ENCODE results near the gene GLA. TPM values are rescaled to one million over a fixed set of nuclear protein-coding genes. Genes with fewer than 3 reads are reported as not detected.

Gene GLA
- total and polyA plus RNA-seq, 7 donors = 5.4 to 48.5 (median 14.4) TPM

DNA sequence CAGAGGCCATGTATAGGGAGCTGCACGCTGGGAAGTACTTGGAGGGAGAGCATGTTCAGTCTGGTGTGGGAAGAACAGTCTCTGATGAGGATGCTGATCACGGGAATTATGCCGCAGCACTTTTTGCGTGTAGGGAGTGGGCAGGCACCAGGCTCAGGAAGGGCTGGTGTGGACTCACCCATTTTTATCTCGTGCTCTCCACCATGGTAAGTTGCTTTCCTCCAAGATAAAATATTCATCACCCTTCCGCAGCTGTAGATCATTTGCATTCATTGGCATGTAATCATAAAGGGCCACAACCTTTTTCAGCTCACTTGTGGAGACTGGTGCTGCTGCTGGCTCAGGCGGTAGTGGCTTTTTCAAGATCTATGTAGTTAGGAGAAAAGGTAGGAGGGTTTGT is 47.3 kb downstream of the GLA start:
- ATAC-seq = no peak
- no peaks in the 10 kb centered on the region for H3K36me3 ChIP-seq (ENCODE audit: insufficient read depth in 1 of 2, low read depth in 1 of 2)

GRCh38 chrX:101359966-101360365 is 47.8 kb downstream of the GLA start:
- TF ChIP-seq, protein P1, sequence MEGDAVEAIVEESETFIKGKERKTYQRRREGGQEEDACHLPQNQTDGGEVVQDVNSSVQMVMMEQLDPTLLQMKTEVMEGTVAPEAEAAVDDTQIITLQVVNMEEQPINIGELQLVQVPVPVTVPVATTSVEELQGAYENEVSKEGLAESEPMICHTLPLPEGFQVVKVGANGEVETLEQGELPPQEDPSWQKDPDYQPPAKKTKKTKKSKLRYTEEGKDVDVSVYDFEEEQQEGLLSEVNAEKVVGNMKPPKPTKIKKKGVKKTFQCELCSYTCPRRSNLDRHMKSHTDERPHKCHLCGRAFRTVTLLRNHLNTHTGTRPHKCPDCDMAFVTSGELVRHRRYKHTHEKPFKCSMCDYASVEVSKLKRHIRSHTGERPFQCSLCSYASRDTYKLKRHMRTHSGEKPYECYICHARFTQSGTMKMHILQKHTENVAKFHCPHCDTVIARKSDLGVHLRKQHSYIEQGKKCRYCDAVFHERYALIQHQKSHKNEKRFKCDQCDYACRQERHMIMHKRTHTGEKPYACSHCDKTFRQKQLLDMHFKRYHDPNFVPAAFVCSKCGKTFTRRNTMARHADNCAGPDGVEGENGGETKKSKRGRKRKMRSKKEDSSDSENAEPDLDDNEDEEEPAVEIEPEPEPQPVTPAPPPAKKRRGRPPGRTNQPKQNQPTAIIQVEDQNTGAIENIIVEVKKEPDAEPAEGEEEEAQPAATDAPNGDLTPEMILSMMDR (IDR thresholded peaks at IDR 0.05) = no peak

More for the DNA sequence above, 47.3 kb downstream of the GLA start:
- Histone ChIP-seq H3K27me3 (ENCODE audit: insufficient read depth in 3 of 3, low read length in 2 of 3) (peaks cover 0 to 9% (median 0%) of the 10 kb centered on the region in 3 donors), H3K9me3 (no peaks in the 10 kb centered on the region), H3K27ac (no peak overlapping the region), H3K4me1 (no peaks in the 10 kb centered on the region), H3K4me3 (no peak overlapping the region)
- TF ChIP-seq, protein P1 (IDR thresholded peaks at IDR 0.05) = no peak
- WGBS, 3 donors = 62 to 75% (median 66%) methylated on average over 7 of the region's 7 CpGs
- intact Hi-C loops (cut with DNase I) = no loop called here
- DNase-seq = no peak

DNA sequence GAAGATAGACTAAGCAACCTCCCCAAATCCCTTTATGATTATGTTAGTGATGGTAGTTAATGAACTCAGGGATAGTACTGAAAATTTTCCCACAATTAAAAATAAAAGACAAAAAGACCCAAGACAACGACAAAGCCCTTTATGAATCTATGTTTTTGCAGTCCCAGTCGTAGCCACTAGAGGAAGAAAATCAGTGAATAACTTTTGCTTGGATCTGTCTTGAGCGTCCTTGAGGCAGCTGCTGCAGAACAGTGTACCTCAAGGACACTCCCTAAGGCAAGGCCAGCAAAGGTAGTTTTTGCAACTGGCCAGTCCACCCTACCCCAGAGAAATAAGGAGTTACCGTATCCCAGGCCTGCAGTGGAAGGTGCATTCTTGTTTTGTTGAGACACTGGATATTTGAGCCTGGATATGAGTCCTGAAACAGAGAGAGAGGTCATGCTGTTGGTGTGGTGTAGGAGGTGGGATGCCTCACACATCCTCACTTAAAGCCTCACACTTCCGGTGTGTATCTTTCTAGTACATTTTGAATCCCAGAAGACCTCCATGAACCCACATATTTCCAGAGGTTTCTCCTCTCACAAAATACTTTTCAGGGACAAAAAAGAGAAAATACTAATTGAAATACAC is 50.4 kb downstream of the GLA start:
- TF ChIP-seq, protein P1 (IDR thresholded peaks at IDR 0.05) = peak; percentile 11

More at GRCh38 chrX:101359966-101360365, 47.8 kb downstream of the GLA start:
- Histone ChIP-seq H3K4me3 (no peak overlapping the region), H3K9me3 (no peaks in the 10 kb centered on the region), H3K4me1 (no peaks in the 10 kb centered on the region), H3K27me3 (ENCODE audit: insufficient read depth in 3 of 3, low read length in 2 of 3) (peaks cover 0 to 9% (median 0%) of the 10 kb centered on the region in 3 donors), H3K36me3 (ENCODE audit: insufficient read depth in 1 of 2, low read depth in 1 of 2) (no peaks in the 10 kb centered on the region), H3K27ac (no peak overlapping the region)
- intact Hi-C loops (cut with DNase I) = no loop called here
- 54 to 66% (median 56%) methylated on average over 1 of the region's 1 CpG for WGBS, 3 donors
- DNase-seq (no peak), ATAC-seq (no peak)

DNA sequence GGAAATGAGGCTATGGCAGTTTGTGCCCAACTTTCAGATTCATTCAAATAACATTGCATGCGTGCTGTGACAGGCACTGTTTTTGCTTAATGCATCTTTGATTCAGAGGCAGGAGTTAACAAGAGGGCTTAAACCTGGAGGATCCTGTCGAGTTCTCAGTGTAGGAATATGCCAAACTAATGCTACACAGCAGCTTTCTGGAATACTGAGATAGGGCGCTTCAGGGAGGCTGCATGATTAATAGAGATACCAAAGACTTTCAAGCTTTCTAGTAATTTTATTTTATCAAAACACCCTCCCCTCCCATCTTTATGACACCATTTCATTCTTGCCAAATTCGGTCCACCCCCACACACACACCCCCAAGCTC is 58.5 kb downstream of the GLA start:
- intact Hi-C loops (cut with DNase I) = no loop called here
- 35 to 37% (median 36%) methylated on average over 4 of the region's 4 CpGs for WGBS, 3 donors

More for the DNA sequence above, 50.4 kb downstream of the GLA start:
- intact Hi-C loops (cut with DNase I) = no loop called here
- H3K27me3 ChIP-seq (ENCODE audit: insufficient read depth in 3 of 3, low read length in 2 of 3) = peaks cover 0 to 3% (median 0%) of the 10 kb centered on the region in 3 donors
- H3K4me1 ChIP-seq = no peaks in the 10 kb centered on the region
- ATAC-seq = no peak
- H3K27ac ChIP-seq = no peak overlapping the region
- no peak overlapping the region for H3K4me3 ChIP-seq
- no peaks in the 10 kb centered on the region for H3K36me3 ChIP-seq (ENCODE audit: insufficient read depth in 1 of 2, low read depth in 1 of 2)
- DNase-seq = no peak
- no peaks in the 10 kb centered on the region for H3K9me3 ChIP-seq
- WGBS, 3 donors = 33 to 49% (median 38%) methylated on average over 5 of the region's 5 CpGs

More for the DNA sequence above, 58.5 kb downstream of the GLA start:
- Histone ChIP-seq H3K27ac (peak overlapping the region; percentile 88), H3K4me3 (peak overlapping the region; percentile 83), H3K9me3 (no peaks in the 10 kb centered on the region), H3K36me3 (ENCODE audit: insufficient read depth in 1 of 2, low read depth in 1 of 2) (peaks cover 0 to 6% of the 10 kb centered on the region in 2 donors), H3K4me1 (no peaks in the 10 kb centered on the region), H3K27me3 (ENCODE audit: insufficient read depth in 3 of 3, low read length in 2 of 3) (no peaks in the 10 kb centered on the region)
- TF ChIP-seq, protein P1 (IDR thresholded peaks at IDR 0.05) = no peak
- ATAC-seq (no peak), DNase-seq (no peak)
